IMR-90 (cell line): ENCODE data around the gene CDC73. TPM values are rescaled to one million over a fixed set of nuclear protein-coding genes. Genes with fewer than 3 reads are reported as not detected.

Experiments
- ATAC-seq: fragments of 200-7000 bp; cut with Tn5 transposase; 2 replicates; pipeline ENCODE4 v1.9.1; 2020; ENCODE audit warnings: low read depth, mild to moderate bottlenecking, moderate library complexity
- BruUV-seq: library from RNA; stranded (reverse); fragments of 400-500 nt; replicated peaks from 2 replicates; lab custom pipeline; 2021; lab: Mats Ljungman, UMichigan
- CTCF ChIA-PET: fragments of 300-600 bp; formaldehyde crosslinking; extraction: SDS; loops from one replicate; lab custom pipeline; 2021; ENCODE audit warnings: antibody characterized with exemption; lab: Yijun Ruan, JAX
- POLR2A ChIA-PET: fragments of 300-600 bp; sonication (Branson Sonifier 250); formaldehyde crosslinking; loops from one replicate; lab custom pipeline; 2022; ENCODE audit warnings: antibody characterized with exemption; ENCODE audit not compliant: unreplicated experiment; lab: Charles Lee
- DNase-seq: peaks from one replicate; pipeline ENCODE4 v3.0.0; 2013
- H2AFZ ChIP-seq: replicated peaks from 2 replicates; pipeline ENCODE3; 2013; ENCODE audit warnings: low read length, mild to moderate bottlenecking; ENCODE audit not compliant: poor library complexity
- H2AK5ac ChIP-seq: 2 replicates; pipeline ENCODE4 v1.6.1; 2013; ENCODE audit warnings: low read depth, low read length, inconsistent platforms
- H2AK9ac ChIP-seq: replicated peaks from 2 replicates; pipeline ENCODE3; 2013; ENCODE audit warnings: mild to moderate bottlenecking, low read depth, low read length, moderate library complexity; ENCODE audit not compliant: poor library complexity
- H2BK120ac ChIP-seq: 2 replicates; pipeline ENCODE4 v1.6.1; 2013; ENCODE audit warnings: low read depth, low read length, inconsistent platforms
- H2BK15ac ChIP-seq: 3 replicates; pipeline ENCODE4 v1.6.1; 2013; ENCODE audit warnings: low read depth, low read length, inconsistent platforms
- H2BK20ac ChIP-seq: 2 replicates; pipeline ENCODE4 v1.6.1; 2013; ENCODE audit warnings: low read depth, mild to moderate bottlenecking, inconsistent platforms, low read length, moderate library complexity
- H2BK5ac ChIP-seq: 2 replicates; pipeline ENCODE4 v1.6.1; 2013; ENCODE audit warnings: mild to moderate bottlenecking, low read depth, low read length, inconsistent platforms; ENCODE audit not compliant: poor library complexity, severe bottlenecking
- H3K14ac ChIP-seq: replicated peaks from 2 replicates; pipeline ENCODE4 v1.6.1; 2013; ENCODE audit warnings: low read depth, low read length, inconsistent platforms
- H3K18ac ChIP-seq: 2 replicates; pipeline ENCODE4 v1.6.1; 2013; ENCODE audit warnings: low read depth, low read length, control low read depth
- H3K23ac ChIP-seq: 2 replicates; pipeline ENCODE4 v1.6.1; 2013; ENCODE audit warnings: low read depth, low read length, inconsistent platforms
- H3K27ac ChIP-seq: 2 replicates; pipeline ENCODE4 v1.5.1; 2013; ENCODE audit warnings: mild to moderate bottlenecking, control low read depth, low read length; ENCODE audit not compliant: insufficient read depth
- H3K27me3 ChIP-seq: 2 replicates; pipeline ENCODE4 v1.6.1; 2013; ENCODE audit warnings: low read length; ENCODE audit not compliant: control insufficient read depth, insufficient read depth
- H3K36me3 ChIP-seq: 2 replicates; pipeline ENCODE4 v1.6.1; 2013; ENCODE audit warnings: low read length, mixed read lengths; ENCODE audit not compliant: control insufficient read depth, insufficient read depth
- H3K4ac ChIP-seq: 2 replicates; pipeline ENCODE4 v1.6.1; 2013; ENCODE audit warnings: low read depth, low read length, inconsistent platforms
- H3K4me1 ChIP-seq: 2 replicates; pipeline ENCODE4 v1.6.1; 2013; ENCODE audit warnings: low read length, mixed read lengths; ENCODE audit not compliant: control insufficient read depth, insufficient read depth
- H3K4me2 ChIP-seq: 2 replicates; pipeline ENCODE4 v1.6.1; 2013; ENCODE audit warnings: low read depth, mild to moderate bottlenecking, control low read depth, low read length, moderate library complexity
- H3K4me3 ChIP-seq: 2 replicates; pipeline ENCODE4 v1.5.1; 2013; ENCODE audit warnings: low read depth, mild to moderate bottlenecking, control low read depth, low read length, moderate library complexity; ENCODE audit not compliant: insufficient read depth
- H3K56ac ChIP-seq: 2 replicates; pipeline ENCODE4 v1.6.1; 2013; ENCODE audit warnings: low read length, inconsistent platforms; ENCODE audit not compliant: insufficient read depth; ENCODE audit errors: extremely low read depth
- H3K79me1 ChIP-seq, 2 experiments: 2 replicates each; pipeline ENCODE4 v1.6.1; 2013; ENCODE audit warnings: low read length in 2 of 2, inconsistent platforms in 1 of 2, low read depth in 1 of 2
- H3K9ac ChIP-seq: 2 replicates; pipeline ENCODE4 v1.6.1; 2013; ENCODE audit warnings: low read depth, low read length, control low read depth
- H3K9me1 ChIP-seq: 2 replicates; pipeline ENCODE4 v1.6.1; 2013; ENCODE audit warnings: low read length, inconsistent platforms; ENCODE audit not compliant: insufficient read depth
- H3K9me3 ChIP-seq: 2 replicates; pipeline ENCODE4 v1.6.1; 2013; ENCODE audit warnings: low read length; ENCODE audit not compliant: control insufficient read depth, insufficient read depth
- H4K20me1 ChIP-seq: 2 replicates; pipeline ENCODE4 v1.6.1; 2013; ENCODE audit warnings: low read length, inconsistent platforms; ENCODE audit not compliant: insufficient read depth
- H4K5ac ChIP-seq: 2 replicates; pipeline ENCODE4 v1.6.1; 2013; ENCODE audit warnings: mild to moderate bottlenecking, low read depth, low read length, control low read depth
- H4K8ac ChIP-seq, 2 experiments: 2 replicates each; pipeline ENCODE4 v1.6.1; 2013; ENCODE audit warnings: low read depth in 2 of 2, low read length in 2 of 2, control low read depth in 1 of 2, inconsistent platforms in 1 of 2
- H4K91ac ChIP-seq: 2 replicates; pipeline ENCODE4 v1.6.1; 2013; ENCODE audit warnings: low read depth, low read length, inconsistent platforms; ENCODE audit not compliant: insufficient read depth
- CHD1 ChIP-seq: IDR thresholded peaks from 2 replicates; pipeline ENCODE4 v1.6.1; 2012; ENCODE audit warnings: low read depth, low read length, improper control_type of control experiment
- CTCF ChIP-seq: conservative IDR thresholded peaks from 2 replicates; pipeline ENCODE4 v1.5.1; 2012; ENCODE audit warnings: mild to moderate bottlenecking, low read depth, low read length, improper control_type of control experiment
- FOS ChIP-seq: fragments of 150-350 bp; IDR thresholded peaks from 2 replicates; pipeline ENCODE4 v1.6.1; 2016; ENCODE audit warnings: low read depth, low read length
- MAFK ChIP-seq: IDR thresholded peaks from 2 replicates; pipeline ENCODE4 v1.6.1; 2012; ENCODE audit warnings: low read depth, low read length, improper control_type of control experiment
- MAZ ChIP-seq: IDR thresholded peaks from 2 replicates; pipeline ENCODE4 v1.6.1; 2012; ENCODE audit warnings: low read depth, mild to moderate bottlenecking, low read length, improper control_type of control experiment, moderate library complexity, borderline replicate concordance
- MXI1 ChIP-seq: IDR thresholded peaks from 2 replicates; pipeline ENCODE4 v1.6.1; 2012; ENCODE audit warnings: low read depth, mild to moderate bottlenecking, low read length, moderate library complexity, borderline replicate concordance
- NFE2L2 ChIP-seq: fragments of 150-350 bp; IDR thresholded peaks from 2 replicates; pipeline ENCODE4 v1.6.1; 2016; ENCODE audit warnings: low read depth, mild to moderate bottlenecking, low read length
- RCOR1 ChIP-seq: IDR thresholded peaks from 2 replicates; pipeline ENCODE4 v1.6.1; 2012; ENCODE audit warnings: mild to moderate bottlenecking, low read length, improper control_type of control experiment; ENCODE audit not compliant: insufficient replicate concordance
- RFX5 ChIP-seq: IDR thresholded peaks from 2 replicates; pipeline ENCODE4 v1.8.0; 2012; ENCODE audit warnings: low read depth, mild to moderate bottlenecking, low read length, moderate library complexity
- WGBS, 2 experiments: methylation state at CpG; one replicate each; pipeline versions ENCODE4 v1.1.5 to v1.1.7; 2013; ENCODE audit warnings: missing lambda C conversion rate in 2 of 2; ENCODE audit not compliant: insufficient read length in 1 of 2; ENCODE audit errors: extremely low coverage in 2 of 2; 5-methylcytosine and 5-hydroxymethylcytosine counted together
- dilution Hi-C: fragments of 300-500 bp; cut with HindIII; formaldehyde crosslinking; loops from one replicate; pipeline ENCODE4 v1.14.3; 2018; ENCODE audit warnings: low sequenced_read_pairs; ENCODE audit not compliant: unreplicated experiment
- in situ Hi-C: fragments of 300-500 bp; cut with MboI; formaldehyde crosslinking; loops from 3 replicates; pipeline ENCODE4 v1.14.3; 2019; ENCODE audit warnings: low sequenced_read_pairs, inconsistent platforms, mixed read lengths
- intact Hi-C: fragments of 100-400 bp; cut with micrococcal nuclease; formaldehyde crosslinking; loops from 2 replicates; pipeline ENCODE4 v1.10.0; 2022
- polyA plus RNA-seq, 3 experiments: library from polyadenylated mRNA; depleted of rRNA; stranded (reverse); fragments of >200 nt; gene quantifications; 2 replicates each; pipeline ENCODE4 v1.2.3, GENCODE V29; 2012; ENCODE audit warnings: low replicate concordance in 1 of 3
- total RNA-seq: library from RNA; depleted of rRNA; stranded (reverse); fragments of >200 nt; gene quantifications from 2 replicates; pipeline ENCODE4 v1.2.3, GENCODE V29; 2012

Gene CDC73
- total and polyA plus RNA-seq, 2 of the 4 experiments (the other 2 are of a cell fraction): 22.1 to 29.6 TPM

GRCh38 chr1:193187114-193187513 is 65.3 kb downstream of the CDC73 start:
- Histone ChIP-seq H4K20me1 (peaks cover 7% of the 10 kb centered on the region; the same call in 1 of the 2 replicates), H4K91ac (no peak overlapping the region), H3K4ac (no peak overlapping the region), H3K4me3 (no peak overlapping the region), H3K9me3 (no peaks in the 10 kb centered on the region), H3K27ac (no peak overlapping the region), H3K4me2 (no peak overlapping the region), H3K23ac (no peak overlapping the region), H2BK20ac (no peak overlapping the region), H2BK5ac (peak overlapping the region; percentile 59), H4K5ac (no peak overlapping the region), H3K14ac (no peak overlapping the region), H3K4me1 (peaks cover 3% of the 10 kb centered on the region; the same call in 1 of the 2 replicates), H2BK120ac (no peak overlapping the region), H2BK15ac (no peak overlapping the region), H3K36me3 (no peaks in the 10 kb centered on the region), H3K27me3 (no peaks in the 10 kb centered on the region), H2AK5ac (no peak overlapping the region), H3K56ac (no peak overlapping the region), H3K18ac (no peak overlapping the region), H3K79me1 (peaks cover 2 to 38% of the 10 kb centered on the region in 2 experiments; a peak in 3 of 4 replicates), H2AFZ (no peak overlapping the region), H4K8ac (no peak overlapping the region), H2AK9ac (no peak overlapping the region), H3K9me1 (no peaks in the 10 kb centered on the region), H3K9ac (no peak overlapping the region)
- CTCF ChIA-PET: no interaction called here
- no peak for DNase-seq
- WGBS, 2 experiments: no CpG with 5 or more reads among the region's 1 CpG
- BruUV-seq: no TSS peak
- in situ Hi-C loops: loop anchor here (25.0 kb wide), 2 partner anchors 375 to 1100 kb away; no protein-coding TSS in a partner anchor
- intact Hi-C loops: loop anchor here (2.0 to 10.0 kb wide), 4 partner anchors 220 to 958 kb away; no protein-coding TSS in a partner anchor
- TF ChIP-seq MAZ (no peak), MAFK (no peak), RCOR1 (no peak), CHD1 (no peak), CTCF (no peak), MXI1 (no peak), RFX5 (no peak), NFE2L2 (no peak), FOS (no peak)
- dilution Hi-C loops: no loop called here
- ATAC-seq: no peak
- POLR2A ChIA-PET: no interaction called here
